Endodermal cell (in vitro differentiated cells): Measurements from ENCODE around the gene TTC38. TPM values are rescaled to one million over a fixed set of nuclear protein-coding genes. Genes with fewer than 3 reads are reported as not detected.

Experiments used
- DNase-seq: peaks from one replicate; pipeline ENCODE4 v3.0.0-alpha.2; 2017
- H3K27ac ChIP-seq: 2 replicates; pipeline ENCODE4 v1.5.1; 2013; ENCODE audit warnings: mild to moderate bottlenecking, low read depth, low read length, moderate library complexity
- H3K27me3 ChIP-seq: 2 replicates; pipeline ENCODE4 v1.6.1; 2013; ENCODE audit warnings: mild to moderate bottlenecking, low read length, moderate library complexity; ENCODE audit not compliant: insufficient read depth, control insufficient read depth, poor library complexity, severe bottlenecking
- H3K36me3 ChIP-seq: 2 replicates; pipeline ENCODE4 v1.7.0; 2013; ENCODE audit warnings: mild to moderate bottlenecking, low read length, moderate library complexity; ENCODE audit not compliant: control insufficient read depth, insufficient read depth
- H3K4me1 ChIP-seq: one replicate; pipeline ENCODE4 v1.7.0; 2013; ENCODE audit warnings: low read length; ENCODE audit not compliant: control insufficient read depth, insufficient read depth
- H3K4me3 ChIP-seq: 2 replicates; pipeline ENCODE4 v1.5.1; 2013; ENCODE audit warnings: mild to moderate bottlenecking, low read length, moderate library complexity
- H3K9ac ChIP-seq: 2 replicates; pipeline ENCODE4 v1.6.1; 2013; ENCODE audit warnings: mild to moderate bottlenecking, low read length, moderate library complexity; ENCODE audit not compliant: poor library complexity, severe bottlenecking; ENCODE audit errors: extremely low read depth
- H3K9me3 ChIP-seq: 2 replicates; pipeline ENCODE4 v1.6.1; 2013; ENCODE audit warnings: mild to moderate bottlenecking, low read length, moderate library complexity; ENCODE audit not compliant: control insufficient read depth
- H3K27ac Mint-ChIP-seq: 2 replicates; pipeline ENCODE4 v1.8.0; 2020; ENCODE audit warnings: mixed read lengths
- H3K27me3 Mint-ChIP-seq: 2 replicates; pipeline ENCODE4 v1.8.0; 2021; ENCODE audit warnings: mild to moderate bottlenecking, mixed read lengths; ENCODE audit not compliant: insufficient read depth
- H3K36me3 Mint-ChIP-seq: 2 replicates; pipeline ENCODE4 v1.8.0; 2020; ENCODE audit warnings: low read depth, mixed read lengths
- H3K4me1 Mint-ChIP-seq: 2 replicates; pipeline ENCODE4 v1.8.0; 2020; ENCODE audit warnings: mixed read lengths
- H3K4me3 Mint-ChIP-seq: 2 replicates; pipeline ENCODE4 v1.8.0; 2020; ENCODE audit warnings: mild to moderate bottlenecking, moderate library complexity, mixed read lengths
- H3K9me3 Mint-ChIP-seq: 2 replicates; pipeline ENCODE4 v1.8.0; 2020; ENCODE audit warnings: mild to moderate bottlenecking, mixed read lengths
- CTCF ChIP-seq: fragments of 200-600 bp; sonication (generic); conservative IDR thresholded peaks from 2 replicates; pipeline ENCODE4 v1.5.0; 2021; ENCODE audit warnings: antibody characterized with exemption, mild to moderate bottlenecking
- WGBS, 2 experiments: methylation state at CpG; one replicate each; pipeline versions ENCODE4 v1.1.5 to v1.1.7; 2013; ENCODE audit warnings: missing lambda C conversion rate in 2 of 2, mixed read lengths in 1 of 2; ENCODE audit not compliant: insufficient coverage in 1 of 2, insufficient read length in 1 of 2; 5-methylcytosine and 5-hydroxymethylcytosine counted together
- total RNA-seq, 2 donors: library from RNA; stranded (reverse); fragmentation: NEBNext Ultra II Directional in 1 of 2; extraction: Animal tissue kit (Norgen Biotek cat#: 25700) in 1 of 2; gene quantifications; 2 replicates in 1 of 2; 3 replicates in 1 of 2; pipeline ENCODE4 v1.2.1, GENCODE V29; 2021

The TTC38 gene
- total RNA-seq, 2 donors from 2014 or later: 35.9 to 47.1 TPM

- DNase-seq: no peak
- H3K9me3 Mint-ChIP-seq: no peaks in the 10 kb centered on the region
- Histone ChIP-seq H3K27ac (no peak overlapping the region), H3K9me3 (no peaks in the 10 kb centered on the region), H3K9ac (no peak overlapping the region), H3K27me3 (no peaks in the 10 kb centered on the region), H3K4me1 (no peaks in the 10 kb centered on the region), H3K36me3 (peaks cover under 1% of the 10 kb centered on the region), H3K4me3 (no peak overlapping the region)
- H3K27ac Mint-ChIP-seq: no peak overlapping the region
- no peak for TF ChIP-seq CTCF
- 93 to 95% methylated on average over 16 of the region's 16 CpGs for WGBS, 2 experiments
- H3K36me3 Mint-ChIP-seq: peaks cover 33% of the 10 kb centered on the region
- H3K27me3 Mint-ChIP-seq: no peaks in the 10 kb centered on the region
- no peaks in the 10 kb centered on the region for H3K4me1 Mint-ChIP-seq
- no peak overlapping the region for H3K4me3 Mint-ChIP-seq
Observed at GRCh38 chr22:46238541-46238940, 29.3 kb upstream of the TTC38 start.

GRCh38 chr22:46239261-46240048 is 28.4 kb upstream of the TTC38 start:
- Mint-ChIP-seq H3K4me1 (no peaks in the 10 kb centered on the region), H3K27me3 (no peaks in the 10 kb centered on the region), H3K9me3 (no peaks in the 10 kb centered on the region), H3K27ac (no peak overlapping the region), H3K4me3 (no peak overlapping the region), H3K36me3 (peaks cover 33% of the 10 kb centered on the region)
- H3K27ac ChIP-seq: no peak overlapping the region
- H3K4me3 ChIP-seq: no peak overlapping the region
- WGBS, 2 experiments: 94 to 97% methylated on average over 7 to 20 of the region's 20 CpGs
- H3K9ac ChIP-seq: no peak overlapping the region
- TF ChIP-seq CTCF: no peak
- H3K27me3 ChIP-seq: no peaks in the 10 kb centered on the region
- H3K36me3 ChIP-seq: peaks cover 3% of the 10 kb centered on the region
- H3K4me1 ChIP-seq: no peaks in the 10 kb centered on the region
- no peak for DNase-seq
- no peaks in the 10 kb centered on the region for H3K9me3 ChIP-seq

- Histone ChIP-seq H3K4me1 (no peaks in the 10 kb centered on the region), H3K27ac (no peak overlapping the region), H3K9me3 (no peaks in the 10 kb centered on the region), H3K4me3 (no peak overlapping the region), H3K9ac (no peak overlapping the region), H3K36me3 (peaks cover 3% of the 10 kb centered on the region), H3K27me3 (no peaks in the 10 kb centered on the region)
- peaks cover 31% of the 10 kb centered on the region for H3K36me3 Mint-ChIP-seq
- H3K27me3 Mint-ChIP-seq: no peaks in the 10 kb centered on the region
- no peak overlapping the region for H3K4me3 Mint-ChIP-seq
- 98 to 100% methylated on average over 2 of the region's 2 CpGs for WGBS, 2 experiments
- H3K4me1 Mint-ChIP-seq: no peaks in the 10 kb centered on the region
- DNase-seq: no peak
- no peaks in the 10 kb centered on the region for H3K9me3 Mint-ChIP-seq
- no peak overlapping the region for H3K27ac Mint-ChIP-seq
- TF ChIP-seq CTCF: no peak
Observed at GRCh38 chr22:46240073-46240472, 27.7 kb upstream of the TTC38 start.
